Heart right ventricle (tissue), 16 donors: Measurements from ENCODE around the gene ADGRE3. TPM values are rescaled to one million over a fixed set of nuclear protein-coding genes. Genes with fewer than 3 reads are reported as not detected.
A peak's percentile ranks its signal among the peaks of the same experiment; 100 is the strongest.

ENCODE experiments used
- ATAC-seq, 8 donors: fragments of 200-7000 bp; cut with Tn5 transposase; one replicate each; pipeline ENCODE4 v1.9.1; 2020; ENCODE audit warnings: mild to moderate bottlenecking in 8 of 8, moderate library complexity in 8 of 8, moderate number of reproducible peaks in 1 of 8
- DNase-seq, 2 donors: peaks; one replicate each; pipeline ENCODE4 v3.0.0-alpha.2; 2020
- H3K27ac ChIP-seq, 10 donors: fragments of 200-600 bp; sonication (generic) in 2 of 10; one replicate each; pipeline versions ENCODE4 v1.5.0 to v1.8.0; 2020 to 2022; ENCODE audit warnings: mild to moderate bottlenecking in 3 of 10
- H3K27me3 ChIP-seq, 7 donors: fragments of 200-600 bp; one replicate each; pipeline ENCODE4 v1.8.0; 2021 to 2022; ENCODE audit warnings: mild to moderate bottlenecking in 2 of 7
- H3K36me3 ChIP-seq, 9 donors: fragments of 200-600 bp; sonication (generic) in 1 of 9; one replicate each; pipeline versions ENCODE4 v1.5.0 to v1.8.0; 2020 to 2022; ENCODE audit warnings: mild to moderate bottlenecking in 2 of 9
- H3K4me1 ChIP-seq, 9 donors: fragments of 200-600 bp; sonication (generic) in 1 of 9; one replicate each; pipeline versions ENCODE4 v1.5.0 to v1.8.0; 2020 to 2022; ENCODE audit warnings: mild to moderate bottlenecking in 4 of 9
- H3K4me3 ChIP-seq, 10 donors: fragments of 200-600 bp; sonication (generic) in 2 of 10; one replicate each; pipeline versions ENCODE4 v1.5.0 to v1.8.0; 2020 to 2022; ENCODE audit warnings: mild to moderate bottlenecking in 7 of 10, moderate library complexity in 2 of 10
- H3K9me3 ChIP-seq, 11 donors: fragments of 200-600 bp in 10 of 11; sonication (generic) in 2 of 11; one replicate each; pipeline versions ENCODE4 v1.5.0 to v1.8.0; 2013 to 2022; ENCODE audit warnings: mild to moderate bottlenecking in 2 of 11, control low read depth in 1 of 11, moderate library complexity in 1 of 11
- WGBS, 2 donors: extraction: QIAGEN DNeasy Blood & Tissue Kit; methylation state at CpG; one replicate each; pipeline ENCODE4 v1.1.7; 2013; ENCODE audit warnings: inconsistent platforms in 1 of 2; 5-methylcytosine and 5-hydroxymethylcytosine counted together
- intact Hi-C, 10 donors: fragments of 100-400 bp; cut with DNase I; formaldehyde crosslinking; loops; one replicate each; pipeline versions ENCODE4 v1.11.1 to v1.14.2; 2022
- long read RNA-seq, 3 donors: library from polyadenylated mRNA; unstranded; transcript quantifications; one replicate each; pipeline ENCODE4 v2.0.0, GENCODE V29; 2020 to 2021
- polyA plus RNA-seq, 2 donors: library from polyadenylated mRNA; stranded (reverse); fragments of 200-250 nt; gene quantifications; one replicate each; pipeline ENCODE4 v1.2.3, GENCODE V29; 2013
- total RNA-seq, 10 donors: library from RNA; stranded (reverse); fragmentation: NEBNext Ultra II Directional in 3 of 10; extraction: Animal tissue kit (Norgen Biotek cat#: 25700) in 3 of 10; gene quantifications; one replicate each; pipeline versions ENCODE4 v1.2.1 to v1.2.4, GENCODE V29; 2021 to 2023
- TF ChIP-seq, protein P1 (sequence below), 9 donors: fragments of 200-600 bp; sonication (generic) in 2 of 9; IDR thresholded peaks; one replicate each; pipeline versions ENCODE4 v1.5.0 to v1.8.0; 2021 to 2022; ENCODE audit warnings: antibody characterized with exemption in 9 of 9, mild to moderate bottlenecking in 5 of 9, moderate library complexity in 1 of 9
- donor health status: Arrhythmogenic right ventricular cardiomyopathy.
- donor health status: ischemic (EF 13 %, LVEDD 7.1; RV severe dilation, severe dysfunction).
- donor health status: healthy with polysubstance abuse.
- donor health status: DM: no; HTN: yes; CAD: no.
- donor health status: DM: no; HTN: no; CAD: no.
- donor health status: ischemic (EF 25% LVEDD 6.9; RV normal size, moderate dysfunction).
- donor health status: ischemic (EF 25% LVEDD 5.7; RV mildly dilated, moderate dysfunction).
- donor health status: healthy.
- donor health status: DM: yes; HTN: yes; CAD: no.
- donor health status: Ischemic cardiomyopathy.
- donor health status: ischemic (EF 35%, LVEDD 5.7; RV mildly dilated, moderate dysfunction).
- donor health status: nonischemic (EF 11% LVEDD 7.7; RV severe dilation, severe dysfunction).
- donor health status: DM: yes; HTN: yes; CAD: no.
- donor health status: PGD.
- donor health status: ischemic (EF 29% LVEDD 5.4; RV normal size, mild dysfunction).
- donor health status: nonischemic (EF 23%, LVEDD 6.1; RV moderate dilation, normal function).

Gene ADGRE3, protein sequence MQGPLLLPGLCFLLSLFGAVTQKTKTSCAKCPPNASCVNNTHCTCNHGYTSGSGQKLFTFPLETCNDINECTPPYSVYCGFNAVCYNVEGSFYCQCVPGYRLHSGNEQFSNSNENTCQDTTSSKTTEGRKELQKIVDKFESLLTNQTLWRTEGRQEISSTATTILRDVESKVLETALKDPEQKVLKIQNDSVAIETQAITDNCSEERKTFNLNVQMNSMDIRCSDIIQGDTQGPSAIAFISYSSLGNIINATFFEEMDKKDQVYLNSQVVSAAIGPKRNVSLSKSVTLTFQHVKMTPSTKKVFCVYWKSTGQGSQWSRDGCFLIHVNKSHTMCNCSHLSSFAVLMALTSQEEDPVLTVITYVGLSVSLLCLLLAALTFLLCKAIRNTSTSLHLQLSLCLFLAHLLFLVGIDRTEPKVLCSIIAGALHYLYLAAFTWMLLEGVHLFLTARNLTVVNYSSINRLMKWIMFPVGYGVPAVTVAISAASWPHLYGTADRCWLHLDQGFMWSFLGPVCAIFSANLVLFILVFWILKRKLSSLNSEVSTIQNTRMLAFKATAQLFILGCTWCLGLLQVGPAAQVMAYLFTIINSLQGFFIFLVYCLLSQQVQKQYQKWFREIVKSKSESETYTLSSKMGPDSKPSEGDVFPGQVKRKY
- total RNA-seq: under 1 TPM in 7 of 10 donors, not detected in 3; 0.15 to 0.78 (median 0.26) TPM
- polyA plus RNA-seq: under 1 TPM in 1 of 2 donors, not detected in 1; 0.01 TPM
- long read RNA-seq, donor 1: 0 reads
- long read RNA-seq, donor 2: 0 reads
- long read RNA-seq, donor 3: 0 reads

DNA sequence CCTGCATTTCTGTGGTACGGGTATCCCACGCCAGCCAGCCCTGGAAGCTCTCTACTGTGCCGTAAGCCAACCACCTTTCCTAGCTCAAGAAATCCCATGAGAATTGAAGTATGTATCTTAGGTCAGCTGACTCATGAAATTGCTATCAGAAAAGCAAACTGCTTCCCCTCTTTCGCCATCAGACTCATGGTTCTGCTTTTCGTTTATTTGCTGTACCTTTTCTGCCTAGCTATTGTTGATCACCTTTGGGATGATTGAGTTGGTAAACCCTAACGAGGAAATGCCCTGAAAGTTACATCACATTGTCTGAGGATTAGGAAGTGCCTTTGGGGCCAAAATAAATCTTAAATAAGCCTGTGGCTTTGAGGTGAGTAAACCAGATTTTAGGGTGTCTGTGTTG, at the start of gene ADGRE3:
Gene ADGRE3, minus strand, starts transcription at position 81 of the 400 bp plus-strand sequence. Its CDS starts 74 bp downstream, at position 7.
- H3K27me3 ChIP-seq: peaks cover 0 to 51% (median 18%) of the 10 kb centered on the region in 7 donors
- TF ChIP-seq, protein P1, sequence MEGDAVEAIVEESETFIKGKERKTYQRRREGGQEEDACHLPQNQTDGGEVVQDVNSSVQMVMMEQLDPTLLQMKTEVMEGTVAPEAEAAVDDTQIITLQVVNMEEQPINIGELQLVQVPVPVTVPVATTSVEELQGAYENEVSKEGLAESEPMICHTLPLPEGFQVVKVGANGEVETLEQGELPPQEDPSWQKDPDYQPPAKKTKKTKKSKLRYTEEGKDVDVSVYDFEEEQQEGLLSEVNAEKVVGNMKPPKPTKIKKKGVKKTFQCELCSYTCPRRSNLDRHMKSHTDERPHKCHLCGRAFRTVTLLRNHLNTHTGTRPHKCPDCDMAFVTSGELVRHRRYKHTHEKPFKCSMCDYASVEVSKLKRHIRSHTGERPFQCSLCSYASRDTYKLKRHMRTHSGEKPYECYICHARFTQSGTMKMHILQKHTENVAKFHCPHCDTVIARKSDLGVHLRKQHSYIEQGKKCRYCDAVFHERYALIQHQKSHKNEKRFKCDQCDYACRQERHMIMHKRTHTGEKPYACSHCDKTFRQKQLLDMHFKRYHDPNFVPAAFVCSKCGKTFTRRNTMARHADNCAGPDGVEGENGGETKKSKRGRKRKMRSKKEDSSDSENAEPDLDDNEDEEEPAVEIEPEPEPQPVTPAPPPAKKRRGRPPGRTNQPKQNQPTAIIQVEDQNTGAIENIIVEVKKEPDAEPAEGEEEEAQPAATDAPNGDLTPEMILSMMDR (IDR thresholded peaks at IDR 0.05): no peak
- 56 to 61% methylated on average over 6 of the region's 6 CpGs for WGBS, 2 donors
- peak within 1 kb of the TSS in 1 of 10 donors; percentile 35 for H3K4me3 ChIP-seq
- no peak for DNase-seq
- H3K36me3 ChIP-seq: no peaks in the 10 kb centered on the region
- intact Hi-C loops: no loop called here
- peak within 1 kb of the TSS in 2 of 10 donors; percentile 48 to 80 for H3K27ac ChIP-seq
- ATAC-seq: no peak
- peaks cover 0 to 34% (median 0%) of the 10 kb centered on the region in 9 donors for H3K4me1 ChIP-seq
- peaks cover 0 to 11% (median under 1%) of the 10 kb centered on the region in 11 donors for H3K9me3 ChIP-seq

DNA sequence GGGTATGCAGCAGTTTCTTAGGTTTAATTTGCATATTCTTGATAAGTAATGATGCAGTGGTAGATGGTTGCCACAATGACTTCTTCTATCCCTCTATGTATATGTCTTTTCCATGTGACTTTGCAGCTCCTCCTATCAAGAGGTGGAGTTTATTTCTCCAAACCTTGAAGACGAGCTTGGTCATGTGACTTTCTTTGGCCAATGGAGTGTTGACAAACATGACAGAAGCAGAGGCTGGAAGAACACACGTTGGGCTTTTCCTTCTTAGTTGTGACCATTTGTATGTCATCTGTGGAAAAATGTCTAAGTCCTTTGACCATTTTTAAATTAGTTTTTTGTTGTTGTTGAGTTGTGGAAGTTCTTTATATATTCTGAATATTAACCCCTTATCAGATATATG, 47.5 kb upstream of the ADGRE3 start:
- Histone ChIP-seq H3K27ac (no peak overlapping the region), H3K36me3 (peaks cover 11 to 75% (median 56%) of the 10 kb centered on the region in 9 donors), H3K9me3 (peaks cover 11 to 100% (median 97%) of the 10 kb centered on the region in 11 donors), H3K4me3 (no peak overlapping the region), H3K4me1 (no peaks in the 10 kb centered on the region), H3K27me3 (no peaks in the 10 kb centered on the region)
- intact Hi-C loops: no loop called here
- ATAC-seq (no peak), DNase-seq (no peak)
- 86 to 88% methylated on average over 2 of the region's 2 CpGs for WGBS, 2 donors
- TF ChIP-seq, protein P1 (IDR thresholded peaks at IDR 0.05): no peak

- Histone ChIP-seq H3K27ac (no peak overlapping the region), H3K4me3 (no peak overlapping the region), H3K4me1 (no peaks in the 10 kb centered on the region), H3K27me3 (no peaks in the 10 kb centered on the region), H3K36me3 (peaks cover 28 to 100% (median 85%) of the 10 kb centered on the region in 9 donors), H3K9me3 (peaks cover 11 to 100% (median 96%) of the 10 kb centered on the region in 11 donors)
- intact Hi-C loops: no loop called here
- TF ChIP-seq, protein P1 (IDR thresholded peaks at IDR 0.05): no peak
- no peak for ATAC-seq
- 97 to 98% methylated on average over 3 of the region's 3 CpGs for WGBS, 2 donors
- no peak for DNase-seq
Observed at GRCh38 chr19:14719162-14719561, 44.5 kb upstream of the ADGRE3 start.

DNA sequence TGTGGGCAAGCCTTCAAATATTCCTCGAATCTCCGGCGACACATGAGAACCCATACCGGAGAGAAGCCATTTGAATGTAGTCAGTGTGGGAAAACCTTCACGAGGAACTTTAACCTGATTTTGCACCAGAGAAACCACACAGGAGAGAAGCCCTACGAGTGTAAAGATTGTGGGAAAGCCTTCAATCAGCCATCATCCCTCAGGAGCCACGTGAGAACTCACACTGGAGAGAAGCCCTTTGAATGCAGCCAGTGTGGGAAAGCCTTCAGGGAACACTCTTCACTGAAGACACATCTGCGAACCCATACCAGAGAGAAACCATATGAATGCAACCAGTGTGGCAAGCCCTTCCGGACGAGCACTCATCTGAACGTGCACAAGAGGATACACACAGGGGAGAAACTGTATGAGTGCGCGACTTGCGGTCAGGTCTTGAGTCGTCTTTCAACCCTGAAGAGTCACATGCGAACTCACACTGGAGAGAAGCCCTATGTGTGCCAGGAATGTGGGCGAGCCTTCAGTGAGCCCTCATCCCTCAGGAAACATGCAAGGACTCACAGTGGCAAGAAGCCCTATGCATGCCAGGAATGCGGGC, 44.0 kb upstream of the ADGRE3 start:
- DNase-seq: no peak
- ATAC-seq: no peak
- WGBS, 2 donors: 95 to 97% methylated on average over 18 of the region's 18 CpGs
- Histone ChIP-seq H3K4me3 (peak overlapping the region in 1 of 10 donors; percentile 0), H3K36me3 (peaks cover 28 to 100% (median 91%) of the 10 kb centered on the region in 9 donors), H3K4me1 (no peaks in the 10 kb centered on the region), H3K27ac (no peak overlapping the region), H3K27me3 (no peaks in the 10 kb centered on the region), H3K9me3 (peaks cover 11 to 100% (median 93%) of the 10 kb centered on the region in 11 donors)
- intact Hi-C loops: no loop called here
- TF ChIP-seq, protein P1 (IDR thresholded peaks at IDR 0.05): no peak
